ENCODE measurements around the gene MTX3.

The MTX3 gene

GRCh38 chr5:79966448-79966847 is 24.6 kb downstream of the MTX3 start:
- TF ChIP-seq NFIC (IDR thresholded peaks at IDR 0.05) (no peak), EGR1 (IDR thresholded peaks at IDR 0.05) (no peak), YY1 (IDR thresholded peaks at IDR 0.05; ENCODE audit: low read depth) (no peak), ZBTB7A (IDR thresholded peaks at IDR 0.05; ENCODE audit: low read depth) (no peak), TEAD4 (IDR thresholded peaks at IDR 0.05) (no peak), EP300 (IDR thresholded peaks at IDR 0.05; ENCODE audit: borderline replicate concordance) (no peak)

GRCh38 chr5:79964136-79964535 is 26.9 kb downstream of the MTX3 start:
- TF ChIP-seq TEAD4 (IDR thresholded peaks at IDR 0.05) (no peak), MAX (IDR thresholded peaks at IDR 0.05) (no peak), EP300 (IDR thresholded peaks at IDR 0.05; ENCODE audit: borderline replicate concordance) (no peak), YY1 (IDR thresholded peaks at IDR 0.05; ENCODE audit: low read depth) (no peak), FOXM1 (IDR thresholded peaks at IDR 0.05; ENCODE audit: borderline replicate concordance, low read depth) (no peak), CREB1 (IDR thresholded peaks at IDR 0.05; ENCODE audit: low read depth) (no peak), REST (IDR thresholded peaks at IDR 0.05; ENCODE audit: low read depth) (no peak), TAF1 (IDR thresholded peaks at IDR 0.05; ENCODE audit: low read depth) (no peak), USF1 (IDR thresholded peaks at IDR 0.05) (no peak), TCF12 (IDR thresholded peaks at IDR 0.05; ENCODE audit: low read depth) (no peak), NFIC (IDR thresholded peaks at IDR 0.05) (no peak), RAD21 (IDR thresholded peaks at IDR 0.05; ENCODE audit: low read depth) (no peak), EGR1 (IDR thresholded peaks at IDR 0.05) (no peak), CEBPB (IDR thresholded peaks at IDR 0.05) (no peak), ZBTB7A (IDR thresholded peaks at IDR 0.05; ENCODE audit: low read depth) (no peak)

- TF ChIP-seq REST (IDR thresholded peaks at IDR 0.05; ENCODE audit: low read depth), result no peak
- no peak for TF ChIP-seq EGR1 (IDR thresholded peaks at IDR 0.05)
- no peak for TF ChIP-seq TCF12 (IDR thresholded peaks at IDR 0.05; ENCODE audit: low read depth)
- no peak for TF ChIP-seq FOXM1 (IDR thresholded peaks at IDR 0.05; ENCODE audit: borderline replicate concordance, low read depth)
- TF ChIP-seq RAD21 (IDR thresholded peaks at IDR 0.05; ENCODE audit: low read depth), result no peak
- TF ChIP-seq EP300 (IDR thresholded peaks at IDR 0.05; ENCODE audit: borderline replicate concordance), result no peak
- TF ChIP-seq ZBTB7A (IDR thresholded peaks at IDR 0.05; ENCODE audit: low read depth), result no peak
- TF ChIP-seq TAF1 (IDR thresholded peaks at IDR 0.05; ENCODE audit: low read depth), result no peak
- no peak for TF ChIP-seq TEAD4 (IDR thresholded peaks at IDR 0.05)
- no peak for TF ChIP-seq CREB1 (IDR thresholded peaks at IDR 0.05; ENCODE audit: low read depth)
- no peak for TF ChIP-seq CEBPB (IDR thresholded peaks at IDR 0.05)
- no peak for TF ChIP-seq MAX (IDR thresholded peaks at IDR 0.05)
- TF ChIP-seq USF1 (IDR thresholded peaks at IDR 0.05), result no peak
These were observed 27.6 kb downstream of the MTX3 start for GRCh38 chr5:79963261-79964061.

- no peak for TF ChIP-seq CEBPB (IDR thresholded peaks at IDR 0.05)
- no peak for TF ChIP-seq MAX (IDR thresholded peaks at IDR 0.05)
- no peak for TF ChIP-seq EGR1 (IDR thresholded peaks at IDR 0.05)
- TF ChIP-seq RAD21 (IDR thresholded peaks at IDR 0.05; ENCODE audit: low read depth), result no peak
- no peak for TF ChIP-seq TCF12 (IDR thresholded peaks at IDR 0.05; ENCODE audit: low read depth)
- no peak for TF ChIP-seq TAF1 (IDR thresholded peaks at IDR 0.05; ENCODE audit: low read depth)
- TF ChIP-seq EP300 (IDR thresholded peaks at IDR 0.05; ENCODE audit: borderline replicate concordance), result no peak
- TF ChIP-seq TEAD4 (IDR thresholded peaks at IDR 0.05), result no peak
- TF ChIP-seq CREB1 (IDR thresholded peaks at IDR 0.05; ENCODE audit: low read depth), result no peak
- TF ChIP-seq YY1 (IDR thresholded peaks at IDR 0.05; ENCODE audit: low read depth), result no peak
- no peak for TF ChIP-seq FOXM1 (IDR thresholded peaks at IDR 0.05; ENCODE audit: borderline replicate concordance, low read depth)
These were observed 28.4 kb downstream of the MTX3 start for GRCh38 chr5:79962575-79963222.

Data from Ishikawa (cell line).